ENCODE data around the gene DGKB. TPM values are rescaled to one million over a fixed set of nuclear protein-coding genes. Genes with fewer than 3 reads are reported as not detected.
A peak's percentile ranks its signal among the peaks of the same experiment; 100 is the strongest.

DGKB gene
- total RNA-seq, 1 donor from 2014 or later = 5.5 TPM

DNA sequence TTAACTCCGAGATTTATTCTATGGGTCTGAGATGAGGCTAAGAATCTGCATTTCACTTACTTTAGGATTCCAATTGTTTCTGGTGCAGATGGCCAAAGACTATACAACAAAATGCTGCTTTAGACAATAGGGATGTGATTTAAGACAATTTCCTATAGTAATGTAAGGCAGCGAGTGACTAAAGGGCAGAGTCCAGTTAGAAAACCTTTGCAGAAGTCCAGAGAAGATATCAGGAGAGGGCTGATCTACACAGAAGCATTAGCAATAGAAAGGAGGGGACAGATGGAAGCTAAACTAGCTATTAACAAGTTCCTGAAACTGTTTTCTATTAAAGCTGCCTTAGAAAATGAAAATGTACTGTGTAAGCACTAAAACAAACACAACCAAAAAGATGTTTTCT lies 398.9 kb downstream of the DGKB start:
- Histone ChIP-seq H3K4me1 (peaks cover 28% of the 10 kb centered on the region), H3K4me3 (peak overlapping the region; percentile 29), H3F3A (ENCODE audit: low read depth) (peaks cover 5% of the 10 kb centered on the region), H3K36me3 (no peaks in the 10 kb centered on the region), H3K4me2 (peak overlapping the region; percentile 76), H2AFZ (replicated peaks) (no peak overlapping the region), H3K27me3 (no peaks in the 10 kb centered on the region), H3K27ac (peak overlapping the region; percentile 58), H4K20me1 (ENCODE audit: low read depth) (no peaks in the 10 kb centered on the region), H3K9ac (no peak overlapping the region), H3K79me2 (ENCODE audit: low read depth) (no peaks in the 10 kb centered on the region), H3K9me3 (ENCODE audit: low read depth) (peaks cover 7% of the 10 kb centered on the region)
- H3K36me3 Mint-ChIP-seq = no peaks in the 10 kb centered on the region
- TF ChIP-seq EZH2phosphoT487 (IDR thresholded peaks at IDR 0.05) (no peak), EZH2 (IDR thresholded peaks at IDR 0.05) (no peak)
- TF ChIP-seq, protein P1, sequence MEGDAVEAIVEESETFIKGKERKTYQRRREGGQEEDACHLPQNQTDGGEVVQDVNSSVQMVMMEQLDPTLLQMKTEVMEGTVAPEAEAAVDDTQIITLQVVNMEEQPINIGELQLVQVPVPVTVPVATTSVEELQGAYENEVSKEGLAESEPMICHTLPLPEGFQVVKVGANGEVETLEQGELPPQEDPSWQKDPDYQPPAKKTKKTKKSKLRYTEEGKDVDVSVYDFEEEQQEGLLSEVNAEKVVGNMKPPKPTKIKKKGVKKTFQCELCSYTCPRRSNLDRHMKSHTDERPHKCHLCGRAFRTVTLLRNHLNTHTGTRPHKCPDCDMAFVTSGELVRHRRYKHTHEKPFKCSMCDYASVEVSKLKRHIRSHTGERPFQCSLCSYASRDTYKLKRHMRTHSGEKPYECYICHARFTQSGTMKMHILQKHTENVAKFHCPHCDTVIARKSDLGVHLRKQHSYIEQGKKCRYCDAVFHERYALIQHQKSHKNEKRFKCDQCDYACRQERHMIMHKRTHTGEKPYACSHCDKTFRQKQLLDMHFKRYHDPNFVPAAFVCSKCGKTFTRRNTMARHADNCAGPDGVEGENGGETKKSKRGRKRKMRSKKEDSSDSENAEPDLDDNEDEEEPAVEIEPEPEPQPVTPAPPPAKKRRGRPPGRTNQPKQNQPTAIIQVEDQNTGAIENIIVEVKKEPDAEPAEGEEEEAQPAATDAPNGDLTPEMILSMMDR (IDR thresholded peaks at IDR 0.05) = no peak
- no peak overlapping the region for H3K27ac Mint-ChIP-seq
- H3K9me3 Mint-ChIP-seq = peaks cover 5% of the 10 kb centered on the region
- DNase-seq (ENCODE audit: low spot score) = no peak
- no peak overlapping the region for H3K4me3 Mint-ChIP-seq
- peaks cover 10% of the 10 kb centered on the region for H3K4me1 Mint-ChIP-seq
- H3K27me3 Mint-ChIP-seq (ENCODE audit: insufficient read depth, low read depth) = no peaks in the 10 kb centered on the region

DNA sequence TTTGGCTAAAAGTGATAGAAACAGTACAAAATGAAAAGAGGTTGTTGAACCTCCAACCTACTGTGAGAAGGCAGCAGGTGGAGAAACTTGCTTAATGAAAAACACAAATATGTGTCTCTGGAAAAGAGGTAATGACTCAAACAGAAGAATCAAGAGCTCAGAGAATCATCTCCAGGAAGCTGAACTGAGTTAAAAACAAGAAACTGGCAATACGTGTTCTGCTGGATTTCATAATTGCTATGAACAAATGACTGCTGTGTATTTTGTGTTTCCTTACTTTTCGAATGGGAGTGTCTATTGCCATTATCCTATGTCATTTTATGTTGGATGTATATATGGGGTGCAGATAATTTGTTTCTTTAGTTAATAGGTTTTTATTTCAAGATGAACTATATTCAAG lies 401.1 kb downstream of the DGKB start:
- peaks cover 28% of the 10 kb centered on the region for H3K4me1 ChIP-seq
- no peak overlapping the region for H3K4me3 ChIP-seq
- no peak for DNase-seq (ENCODE audit: low spot score)
- H3K36me3 ChIP-seq = no peaks in the 10 kb centered on the region
- H3K9me3 Mint-ChIP-seq = peaks cover 5% of the 10 kb centered on the region
- H3K36me3 Mint-ChIP-seq = no peaks in the 10 kb centered on the region
- TF ChIP-seq EZH2 (IDR thresholded peaks at IDR 0.05) = no peak
- no peak for TF ChIP-seq EZH2phosphoT487 (IDR thresholded peaks at IDR 0.05)
- TF ChIP-seq, protein P1 (IDR thresholded peaks at IDR 0.05) = no peak
- H3K9ac ChIP-seq = no peak overlapping the region
- H3K27ac ChIP-seq = no peak overlapping the region
- H2AFZ ChIP-seq (replicated peaks) = no peak overlapping the region
- H3K4me1 Mint-ChIP-seq = peaks cover 10% of the 10 kb centered on the region
- no peak overlapping the region for H3K4me2 ChIP-seq
- peaks cover 7% of the 10 kb centered on the region for H3K9me3 ChIP-seq (ENCODE audit: low read depth)
- no peak overlapping the region for H3K4me3 Mint-ChIP-seq
- peaks cover 5% of the 10 kb centered on the region for H3F3A ChIP-seq (ENCODE audit: low read depth)
- no peaks in the 10 kb centered on the region for H3K79me2 ChIP-seq (ENCODE audit: low read depth)
- no peak overlapping the region for H3K27ac Mint-ChIP-seq
- no peaks in the 10 kb centered on the region for H3K27me3 ChIP-seq
- H4K20me1 ChIP-seq (ENCODE audit: low read depth) = no peaks in the 10 kb centered on the region
- H3K27me3 Mint-ChIP-seq (ENCODE audit: insufficient read depth, low read depth) = no peaks in the 10 kb centered on the region

- H3K4me3 Mint-ChIP-seq = no peak overlapping the region
- Histone ChIP-seq H4K20me1 (ENCODE audit: low read depth) (no peaks in the 10 kb centered on the region), H3K4me1 (peaks cover under 1% of the 10 kb centered on the region)
Measured at GRCh38 chr7:14497390-14497789, 405.2 kb downstream of the DGKB start.

More at GRCh38 chr7:14497390-14497789, 405.2 kb downstream of the DGKB start:
- no peak overlapping the region for H3K4me2 ChIP-seq
- H3K27ac ChIP-seq = no peak overlapping the region
- no peak overlapping the region for H3K27ac Mint-ChIP-seq
- peaks cover 5% of the 10 kb centered on the region for H3K9me3 Mint-ChIP-seq
- H3K4me3 ChIP-seq = no peak overlapping the region
- H3K36me3 ChIP-seq = no peaks in the 10 kb centered on the region
- H3K27me3 ChIP-seq = no peaks in the 10 kb centered on the region
- H3K27me3 Mint-ChIP-seq (ENCODE audit: insufficient read depth, low read depth) = no peaks in the 10 kb centered on the region
- no peaks in the 10 kb centered on the region for H3K36me3 Mint-ChIP-seq
- H3K9ac ChIP-seq = no peak overlapping the region
- no peak overlapping the region for H2AFZ ChIP-seq (replicated peaks)
- no peaks in the 10 kb centered on the region for H3K4me1 Mint-ChIP-seq
- TF ChIP-seq EZH2phosphoT487 (IDR thresholded peaks at IDR 0.05) (no peak), EZH2 (IDR thresholded peaks at IDR 0.05) (no peak)
- TF ChIP-seq, protein P1 (IDR thresholded peaks at IDR 0.05) = no peak
- no peak for DNase-seq (ENCODE audit: low spot score)
- no peaks in the 10 kb centered on the region for H3K79me2 ChIP-seq (ENCODE audit: low read depth)
- peaks cover 7% of the 10 kb centered on the region for H3K9me3 ChIP-seq (ENCODE audit: low read depth)
- no peaks in the 10 kb centered on the region for H3F3A ChIP-seq (ENCODE audit: low read depth)
